Esophagus squamous epithelium (tissue), 4 donors: ENCODE measurements around the gene FRMD3.
"Not testable (repeated sequence)": the region's sequence is repeated elsewhere in the genome, so short reads cannot be mapped to it uniquely, and the experiment has no call there.

Source experiments
- CTCF ChIP-seq, 6 experiments: fragments of 450-650 bp in 4 of 6; fragments of 200-600 bp in 2 of 6; sonication (generic) in 2 of 6; IDR thresholded peaks; one replicate each; pipeline ENCODE4 v1.5.1; 2016 to 2019; ENCODE audit warnings: antibody characterized with exemption in 6 of 6, mild to moderate bottlenecking in 4 of 6, moderate library complexity in 4 of 6
- POLR2A ChIP-seq, 4 donors: fragments of 450-650 bp; IDR thresholded peaks; one replicate each; pipeline ENCODE4 v1.6.1; 2017; ENCODE audit warnings: antibody characterized with exemption in 4 of 4, mild to moderate bottlenecking in 4 of 4, moderate library complexity in 3 of 4

GRCh38 chr9:83517980-83518379 is 20.2 kb downstream of the FRMD3 start:
- not testable (repeated sequence) for TF ChIP-seq CTCF, POLR2A (IDR thresholded peaks at IDR 0.05)
